Gastroesophageal sphincter (tissue), 3 donors: ENCODE measurements around the gene TMC1.

Source experiments
- EP300 ChIP-seq: sonication (generic); formaldehyde crosslinking; IDR thresholded peaks from one replicate; pipeline ENCODE4 v1.6.1; 2017; ENCODE audit warnings: antibody characterized with exemption, mild to moderate bottlenecking
- POLR2A ChIP-seq, 2 donors: fragments of 450-650 bp; IDR thresholded peaks; one replicate each; pipeline ENCODE4 v1.6.1; 2017; ENCODE audit warnings: antibody characterized with exemption in 2 of 2, mild to moderate bottlenecking in 2 of 2, moderate library complexity in 1 of 2
- POLR2AphosphoS5 ChIP-seq: sonication (generic); formaldehyde crosslinking; IDR thresholded peaks from one replicate; pipeline ENCODE4 v1.6.1; 2017; ENCODE audit warnings: antibody characterized with exemption
- TF ChIP-seq, protein P1 (sequence below), 4 experiments: fragments of 200-600 bp in 2 of 4; fragments of 450-650 bp in 2 of 4; sonication (generic) in 1 of 4; IDR thresholded peaks; one replicate each; pipeline ENCODE4 v1.5.1; 2017 to 2019; ENCODE audit warnings: antibody characterized with exemption in 4 of 4, mild to moderate bottlenecking in 2 of 4, moderate library complexity in 2 of 4

DNA sequence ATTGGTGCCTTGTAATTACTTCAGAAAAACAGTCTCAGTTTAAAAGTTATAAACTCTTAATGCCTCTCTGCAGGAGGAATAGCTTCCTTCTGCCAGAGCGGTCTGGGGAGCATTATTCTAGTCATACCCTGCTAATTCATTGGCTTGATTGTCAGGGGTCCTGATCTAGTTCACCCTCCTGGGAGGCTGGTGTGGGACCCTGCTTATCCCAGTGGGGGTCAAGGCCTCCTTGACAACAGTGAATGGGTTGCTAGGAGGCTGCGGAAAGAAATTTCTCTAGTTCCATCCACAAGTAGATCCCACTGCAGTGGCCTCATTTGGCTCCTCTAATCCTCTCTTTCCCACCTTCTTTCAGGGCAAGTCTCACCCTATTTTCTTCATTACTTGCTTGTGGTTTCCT, 105.7 kb downstream of the TMC1 start:
- TF ChIP-seq POLR2A (IDR thresholded peaks at IDR 0.05) (no peak), EP300 (no peak), POLR2AphosphoS5 (no peak)
- TF ChIP-seq, protein P1, sequence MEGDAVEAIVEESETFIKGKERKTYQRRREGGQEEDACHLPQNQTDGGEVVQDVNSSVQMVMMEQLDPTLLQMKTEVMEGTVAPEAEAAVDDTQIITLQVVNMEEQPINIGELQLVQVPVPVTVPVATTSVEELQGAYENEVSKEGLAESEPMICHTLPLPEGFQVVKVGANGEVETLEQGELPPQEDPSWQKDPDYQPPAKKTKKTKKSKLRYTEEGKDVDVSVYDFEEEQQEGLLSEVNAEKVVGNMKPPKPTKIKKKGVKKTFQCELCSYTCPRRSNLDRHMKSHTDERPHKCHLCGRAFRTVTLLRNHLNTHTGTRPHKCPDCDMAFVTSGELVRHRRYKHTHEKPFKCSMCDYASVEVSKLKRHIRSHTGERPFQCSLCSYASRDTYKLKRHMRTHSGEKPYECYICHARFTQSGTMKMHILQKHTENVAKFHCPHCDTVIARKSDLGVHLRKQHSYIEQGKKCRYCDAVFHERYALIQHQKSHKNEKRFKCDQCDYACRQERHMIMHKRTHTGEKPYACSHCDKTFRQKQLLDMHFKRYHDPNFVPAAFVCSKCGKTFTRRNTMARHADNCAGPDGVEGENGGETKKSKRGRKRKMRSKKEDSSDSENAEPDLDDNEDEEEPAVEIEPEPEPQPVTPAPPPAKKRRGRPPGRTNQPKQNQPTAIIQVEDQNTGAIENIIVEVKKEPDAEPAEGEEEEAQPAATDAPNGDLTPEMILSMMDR (IDR thresholded peaks at IDR 0.05) = no peak
